Superior temporal gyrus (tissue), 1 donor: ENCODE measurements around the gene AIG1.
"Not testable (repeated sequence)": the region's sequence is repeated elsewhere in the genome, so short reads cannot be mapped to it uniquely, and the experiment has no call there.

ENCODE experiments used
- DNase-seq: peaks from one replicate; pipeline ENCODE4 v3.0.0-alpha.2; 2016; ENCODE audit errors: extremely low spot score

The AIG1 gene

GRCh38 chr6:143127941-143128680 is 67.4 kb downstream of the AIG1 start:
- DNase-seq = no peak

- DNase-seq = no peak
Measured at GRCh38 chr6:143128681-143129015, 68.0 kb downstream of the AIG1 start.

- no peak for DNase-seq
Measured at GRCh38 chr6:143130928-143131327, 70.2 kb downstream of the AIG1 start.

GRCh38 chr6:143135325-143135724 is 74.6 kb downstream of the AIG1 start:
- no peak for DNase-seq

- no peak for DNase-seq
Measured at GRCh38 chr6:143135797-143136561, 75.3 kb downstream of the AIG1 start.

- DNase-seq = no peak
Measured at GRCh38 chr6:143136647-143137046, 76.0 kb downstream of the AIG1 start.

- no peak for DNase-seq
Measured at GRCh38 chr6:143139239-143139784, 78.6 kb downstream of the AIG1 start.

- DNase-seq = not testable (repeated sequence)
Measured at GRCh38 chr6:143139884-143140283, 79.2 kb downstream of the AIG1 start.

- no peak for DNase-seq
Measured at GRCh38 chr6:143140767-143141166, 80.1 kb downstream of the AIG1 start.

GRCh38 chr6:143141442-143141841 is 80.8 kb downstream of the AIG1 start:
- DNase-seq = no peak

- no peak for DNase-seq
Measured at GRCh38 chr6:143146186-143146851, 85.6 kb downstream of the AIG1 start.

- no peak for DNase-seq
Measured at GRCh38 chr6:143149771-143150170, 89.1 kb downstream of the AIG1 start.

GRCh38 chr6:143150281-143150680 is 89.6 kb downstream of the AIG1 start:
- DNase-seq = no peak

- no peak for DNase-seq
Measured at GRCh38 chr6:143151381-143151780, 90.7 kb downstream of the AIG1 start.

GRCh38 chr6:143155681-143156080 is 95.0 kb downstream of the AIG1 start:
- no peak for DNase-seq

- no peak for DNase-seq
Measured at GRCh38 chr6:143157131-143157530, 96.4 kb downstream of the AIG1 start.

GRCh38 chr6:143158113-143158581 is 97.5 kb downstream of the AIG1 start:
- no peak for DNase-seq

- no peak for DNase-seq
Measured at GRCh38 chr6:143159001-143159400, 98.3 kb downstream of the AIG1 start.

GRCh38 chr6:143160015-143160414 is 99.3 kb downstream of the AIG1 start:
- DNase-seq = no peak

- no peak for DNase-seq
Measured at GRCh38 chr6:143160439-143161220, 99.9 kb downstream of the AIG1 start.

- DNase-seq = no peak
Measured at GRCh38 chr6:143163621-143164020, 102.9 kb downstream of the AIG1 start.
